HepG2 (cell line): ENCODE results near the gene FKBP9. TPM values are rescaled to one million over a fixed set of nuclear protein-coding genes. Genes with fewer than 3 reads are reported as not detected.

Experiments
- ATAC-seq: fragments of 200-7000 bp; cut with Tn5 transposase; 3 replicates; pipeline ENCODE4 v1.9.1; 2020; ENCODE audit warnings: mild to moderate bottlenecking, moderate library complexity
- BruUV-seq: library from RNA; stranded (reverse); fragments of 400-500 nt; replicated peaks from 2 replicates; lab custom pipeline; 2021; lab: Mats Ljungman, UMichigan
- CTCF ChIA-PET: fragments of 300-600 bp; formaldehyde crosslinking; extraction: SDS; loops from one replicate; lab custom pipeline; 2021; ENCODE audit warnings: low total read pairs, inconsistent platforms, low intra/inter-chr PET ratio; lab: Yijun Ruan, JAX
- POLR2A ChIA-PET: fragments of 350-600 bp; sonication (Branson Sonifier 250); formaldehyde crosslinking; loops from one replicate; lab custom pipeline; 2020; ENCODE audit warnings: antibody characterized with exemption, inconsistent platforms; lab: Yijun Ruan, JAX
- DNase-seq: peaks from one replicate; pipeline ENCODE4 v3.0.0-alpha.2; 2015; ENCODE audit warnings: low spot score
- FAIRE-seq: peaks from 3 replicates; lab custom pipeline; 2011; peaks lifted over from hg19 to GRCh38; lab: Jason Lieb, UNC
- H2AFZ ChIP-seq: one replicate; pipeline ENCODE4 v1.6.1; 2011; ENCODE audit warnings: low read length, inconsistent platforms
- H3K27ac ChIP-seq: fragments of 300-600 bp; 3 replicates; pipeline ENCODE4 v1.8.0; 2011; ENCODE audit warnings: mixed run types, mild to moderate bottlenecking, mixed read lengths, low read length, inconsistent platforms; ENCODE audit not compliant: insufficient read depth; ENCODE audit errors: extremely low read length
- H3K27me3 ChIP-seq, 2 experiments: fragments of 200-600 bp in 1 of 2; 2 replicates in 1 of 2; 3 replicates in 1 of 2; pipeline versions ENCODE4 v1.6.0 to v1.8.0; 2011; ENCODE audit warnings: low read length in 2 of 2, mild to moderate bottlenecking in 2 of 2, moderate library complexity in 2 of 2, inconsistent platforms in 1 of 2; ENCODE audit not compliant: insufficient read depth in 2 of 2, control insufficient read depth in 1 of 2
- H3K36me3 ChIP-seq, 2 experiments: fragments of 200-600 bp in 1 of 2; replicated peaks in 1 of 2; 2 replicates in 1 of 2; 3 replicates in 1 of 2; pipeline versions ENCODE4 v1.5.1 to v1.8.0; 2011; ENCODE audit warnings: low read length in 2 of 2, inconsistent platforms in 1 of 2; ENCODE audit not compliant: insufficient read depth in 2 of 2, control insufficient read depth in 1 of 2
- H3K4me1 ChIP-seq: 2 replicates; pipeline ENCODE4 v1.5.1; 2012; ENCODE audit warnings: low read length, inconsistent platforms; ENCODE audit not compliant: insufficient read depth
- H3K4me2 ChIP-seq: 2 replicates; pipeline ENCODE4 v1.6.0; 2011; ENCODE audit warnings: low read depth, low read length, inconsistent platforms
- H3K4me3 ChIP-seq, 3 experiments: fragments of 200-600 bp in 1 of 3; sonication (generic), shearing (Covaris generic) in 1 of 3; replicated peaks in 1 of 3; 2 replicates each; pipeline ENCODE4 v1.5.1; 2011 to 2016; ENCODE audit warnings: low read length in 3 of 3, inconsistent platforms in 2 of 3, low read depth in 2 of 3, mild to moderate bottlenecking in 2 of 3, control low read depth in 1 of 3, mixed read lengths in 1 of 3; ENCODE audit not compliant: insufficient read depth in 1 of 3
- H3K79me2 ChIP-seq: one replicate; pipeline ENCODE4 v1.6.1; 2011; ENCODE audit warnings: low read length, inconsistent platforms; ENCODE audit not compliant: insufficient read depth
- H3K9ac ChIP-seq: 2 replicates; pipeline ENCODE4 v1.6.0; 2011; ENCODE audit warnings: mild to moderate bottlenecking, low read depth, low read length, inconsistent platforms; ENCODE audit not compliant: insufficient read depth
- H3K9me3 ChIP-seq: 2 replicates; pipeline ENCODE4 v1.5.1; 2012; ENCODE audit warnings: mild to moderate bottlenecking, low read length
- H4K20me1 ChIP-seq: 2 replicates; pipeline ENCODE4 v1.6.0; 2011; ENCODE audit warnings: inconsistent platforms, mild to moderate bottlenecking, low read length, moderate library complexity; ENCODE audit not compliant: insufficient read depth
- PRPF4 ChIP-seq: fragments of 200-400 bp; formaldehyde crosslinking; IDR thresholded peaks from 2 replicates; pipeline ENCODE4 v1.6.1; 2016; ENCODE audit warnings: low read length, low read depth; ENCODE audit not compliant: poor library complexity, severe bottlenecking
- RELA ChIP-seq: sonication (generic); formaldehyde crosslinking; IDR thresholded peaks from 2 replicates; pipeline ENCODE4 v1.4.0; 2020; ENCODE audit warnings: missing genetic modification reagents
- SRSF4 ChIP-seq: fragments of 200-400 bp; formaldehyde crosslinking; IDR thresholded peaks from one replicate; pipeline ENCODE4 v1.6.1; 2018; ENCODE audit warnings: mild to moderate bottlenecking, low read depth, low read length, moderate library complexity; ENCODE audit not compliant: poor library complexity, severe bottlenecking
- TBX3 ChIP-seq: fragments of 450-650 bp; IDR thresholded peaks from 2 replicates; pipeline ENCODE4 v1.6.1; 2017; ENCODE audit warnings: antibody characterized with exemption, mild to moderate bottlenecking, inconsistent platforms, borderline replicate concordance
- TGIF2 ChIP-seq: IDR thresholded peaks from 2 replicates; pipeline ENCODE4 v1.6.1; 2016; ENCODE audit warnings: control low read depth, missing compliant biosample characterization
- XRCC5 ChIP-seq: fragments of 200-400 bp; formaldehyde crosslinking; optimal IDR thresholded peaks from 2 replicates; pipeline ENCODE3; 2017; ENCODE audit warnings: mild to moderate bottlenecking, low read length
- ZFP36 ChIP-seq: fragments of 150-350 bp; IDR thresholded peaks from 2 replicates; pipeline ENCODE4 v1.6.1; 2018; ENCODE audit warnings: borderline replicate concordance, low read length, low read depth; ENCODE audit not compliant: partially characterized antibody
- ZNF34 ChIP-seq: sonication (generic); formaldehyde crosslinking; IDR thresholded peaks from 2 replicates; pipeline ENCODE4 v1.4.0; 2020; ENCODE audit warnings: mild to moderate bottlenecking, missing genetic modification reagents, borderline replicate concordance
- ZSCAN12 ChIP-seq: sonication (generic); formaldehyde crosslinking; IDR thresholded peaks from 2 replicates; pipeline ENCODE4 v1.9.0; 2021; ENCODE audit warnings: mild to moderate bottlenecking, missing genetic modification reagents
- in situ Hi-C: cut with HindIII; loops from 2 replicates; pipeline ENCODE4 v1.10.0; 2017; ENCODE audit warnings: low pct_unique_long_range_greater_than_20kb; ENCODE audit not compliant: extremely low pct_ligation_motif_present
- intact Hi-C: fragments of 100-400 bp; cut with micrococcal nuclease; formaldehyde crosslinking; loops from one replicate; pipeline ENCODE4 v1.10.0; 2022; ENCODE audit not compliant: unreplicated experiment
- polyA plus RNA-seq, 8 experiments: library from polyadenylated mRNA; depleted of rRNA in 3 of 8; stranded (reverse) in 7 of 8; unstranded in 1 of 8; fragments of >200 nt; fragmentation: Illumina TruSeq in 4 of 8; extraction: Trizol in 4 of 8; gene quantifications; 2 replicates each; pipeline versions ENCODE4 v1.2.1 to v1.2.3, GENCODE V29; 2011 to 2016; ENCODE audit warnings: low read depth in 4 of 8, missing spikeins in 1 of 8, mixed read lengths in 1 of 8; ENCODE audit not compliant: insufficient read depth in 1 of 8
- total RNA-seq, 5 experiments: library from RNA; depleted of rRNA; stranded (reverse); fragments of >200 nt; fragmentation: Illumina TruSeq; extraction: Trizol; gene quantifications; 2 replicates each; pipeline ENCODE4 v1.2.3, GENCODE V29; 2016; ENCODE audit warnings: low read depth in 1 of 5
- TF ChIP-seq, protein P1 (sequence below), 2 experiments: sonication (generic) in 1 of 2; formaldehyde crosslinking in 1 of 2; IDR thresholded peaks; 2 replicates each; pipeline versions ENCODE4 v1.6.1 to v1.9.0; 2014 to 2022; ENCODE audit warnings: antibody characterized with exemption in 1 of 2, borderline replicate concordance in 1 of 2, inconsistent platforms in 1 of 2, low read depth in 1 of 2, missing genetic modification reagents in 1 of 2
- TF ChIP-seq, protein P2 (sequence below): IDR thresholded peaks from 2 replicates; pipeline ENCODE4 v1.6.1; 2016
- TF ChIP-seq, protein P3 (sequence below): sonication (generic); formaldehyde crosslinking; IDR thresholded peaks from 2 replicates; pipeline ENCODE4 v1.8.1; 2023; ENCODE audit warnings: mild to moderate bottlenecking, missing genetic modification reagents, borderline replicate concordance

The FKBP9 gene
- total and polyA plus RNA-seq, 2 of the 13 experiments (the other 11 are each of a cell fraction or from before 2014, with no cell fraction given): 34.0 to 41.5 TPM

DNA sequence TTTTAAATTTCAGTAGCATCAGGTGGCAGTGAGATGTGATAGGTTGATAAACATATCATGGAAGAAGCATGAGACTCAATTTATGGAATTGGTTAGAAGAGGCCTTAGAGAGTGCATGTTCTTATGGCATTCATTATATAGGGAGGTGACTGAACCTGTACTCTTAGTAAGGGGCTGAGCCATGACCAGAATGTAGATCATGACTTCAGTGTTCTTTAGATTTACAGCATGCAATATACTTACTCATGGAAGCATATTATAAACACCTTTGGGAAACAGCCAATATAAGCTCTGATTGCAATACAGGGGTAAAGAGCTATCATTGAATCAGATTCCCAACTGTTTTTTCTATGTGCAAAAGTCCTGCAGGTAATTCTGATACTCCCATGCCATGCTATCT is 55.1 kb downstream of the FKBP9 start:
- Histone ChIP-seq H3K9me3 (no peaks in the 10 kb centered on the region), H3K36me3 (peaks cover 5 to 23% of the 10 kb centered on the region in 2 experiments; a peak in 4 of 5 replicates), H3K27me3 (no peaks in the 10 kb centered on the region), H3K9ac (no peak overlapping the region), H2AFZ (no peak overlapping the region), H3K4me3 (no peak overlapping the region), H3K27ac (no peak overlapping the region), H3K4me1 (no peaks in the 10 kb centered on the region), H3K4me2 (no peak overlapping the region), H3K79me2 (no peaks in the 10 kb centered on the region), H4K20me1 (no peaks in the 10 kb centered on the region)
- in situ Hi-C loops: no loop called here
- BruUV-seq: no TSS peak
- intact Hi-C loops: no loop called here
- ChIA-PET CTCF (no interaction called here), POLR2A (no interaction called here)
- FAIRE-seq (no peak), ATAC-seq (no peak), DNase-seq (no peak)
- TF ChIP-seq PRPF4 (no peak), SRSF4 (no peak), ZNF34 (CRISPR knock-in tag) (no peak), RELA (no peak), TBX3 (no peak), ZSCAN12 (no peak), TGIF2 (no peak), XRCC5 (no peak), ZFP36 (no peak)
- TF ChIP-seq, protein P1, sequence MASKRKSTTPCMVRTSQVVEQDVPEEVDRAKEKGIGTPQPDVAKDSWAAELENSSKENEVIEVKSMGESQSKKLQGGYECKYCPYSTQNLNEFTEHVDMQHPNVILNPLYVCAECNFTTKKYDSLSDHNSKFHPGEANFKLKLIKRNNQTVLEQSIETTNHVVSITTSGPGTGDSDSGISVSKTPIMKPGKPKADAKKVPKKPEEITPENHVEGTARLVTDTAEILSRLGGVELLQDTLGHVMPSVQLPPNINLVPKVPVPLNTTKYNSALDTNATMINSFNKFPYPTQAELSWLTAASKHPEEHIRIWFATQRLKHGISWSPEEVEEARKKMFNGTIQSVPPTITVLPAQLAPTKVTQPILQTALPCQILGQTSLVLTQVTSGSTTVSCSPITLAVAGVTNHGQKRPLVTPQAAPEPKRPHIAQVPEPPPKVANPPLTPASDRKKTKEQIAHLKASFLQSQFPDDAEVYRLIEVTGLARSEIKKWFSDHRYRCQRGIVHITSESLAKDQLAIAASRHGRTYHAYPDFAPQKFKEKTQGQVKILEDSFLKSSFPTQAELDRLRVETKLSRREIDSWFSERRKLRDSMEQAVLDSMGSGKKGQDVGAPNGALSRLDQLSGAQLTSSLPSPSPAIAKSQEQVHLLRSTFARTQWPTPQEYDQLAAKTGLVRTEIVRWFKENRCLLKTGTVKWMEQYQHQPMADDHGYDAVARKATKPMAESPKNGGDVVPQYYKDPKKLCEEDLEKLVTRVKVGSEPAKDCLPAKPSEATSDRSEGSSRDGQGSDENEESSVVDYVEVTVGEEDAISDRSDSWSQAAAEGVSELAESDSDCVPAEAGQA (IDR thresholded peaks at IDR 0.05; ENCODE audit: low read depth): no peak
- TF ChIP-seq, protein P1 (CRISPR knock-in tag; IDR thresholded peaks at IDR 0.05; ENCODE audit: borderline replicate concordance): no peak
- TF ChIP-seq, protein P2, sequence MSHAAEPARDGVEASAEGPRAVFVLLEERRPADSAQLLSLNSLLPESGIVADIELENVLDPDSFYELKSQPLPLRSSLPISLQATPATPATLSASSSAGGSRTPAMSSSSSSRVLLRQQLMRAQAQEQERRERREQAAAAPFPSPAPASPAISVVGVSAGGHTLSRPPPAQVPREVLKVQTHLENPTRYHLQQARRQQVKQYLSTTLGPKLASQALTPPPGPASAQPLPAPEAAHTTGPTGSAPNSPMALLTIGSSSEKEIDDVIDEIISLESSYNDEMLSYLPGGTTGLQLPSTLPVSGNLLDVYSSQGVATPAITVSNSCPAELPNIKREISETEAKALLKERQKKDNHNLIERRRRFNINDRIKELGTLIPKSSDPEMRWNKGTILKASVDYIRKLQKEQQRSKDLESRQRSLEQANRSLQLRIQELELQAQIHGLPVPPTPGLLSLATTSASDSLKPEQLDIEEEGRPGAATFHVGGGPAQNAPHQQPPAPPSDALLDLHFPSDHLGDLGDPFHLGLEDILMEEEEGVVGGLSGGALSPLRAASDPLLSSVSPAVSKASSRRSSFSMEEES (CRISPR knock-in tag): no peak
- TF ChIP-seq, protein P3, sequence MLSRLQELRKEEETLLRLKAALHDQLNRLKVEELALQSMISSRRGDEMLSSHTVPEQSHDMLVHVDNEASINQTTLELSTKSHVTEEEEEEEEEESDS: no peak
